M059J (cell line): Measurements from ENCODE around the gene XYLT2. TPM values are rescaled to one million over a fixed set of nuclear protein-coding genes. Genes with fewer than 3 reads are reported as not detected.
"Not testable (repeated sequence)": the region's sequence is repeated elsewhere in the genome, so short reads cannot be mapped to it uniquely, and the experiment has no call there.

Experiments
- DNase-seq: peaks from one replicate; pipeline ENCODE4 v3.0.0-alpha.2; 2012; ENCODE audit warnings: low read depth
- total RNA-seq: library from RNA; depleted of rRNA; stranded (reverse); fragments of >200 nt; shearing (Covaris generic); gene quantifications from 2 replicates; pipeline ENCODE4 v1.2.3, GENCODE V29; 2014; rRNA removed

Gene XYLT2
- total RNA-seq, 1 experiment from 2014 or later = 37.4 TPM

DNA sequence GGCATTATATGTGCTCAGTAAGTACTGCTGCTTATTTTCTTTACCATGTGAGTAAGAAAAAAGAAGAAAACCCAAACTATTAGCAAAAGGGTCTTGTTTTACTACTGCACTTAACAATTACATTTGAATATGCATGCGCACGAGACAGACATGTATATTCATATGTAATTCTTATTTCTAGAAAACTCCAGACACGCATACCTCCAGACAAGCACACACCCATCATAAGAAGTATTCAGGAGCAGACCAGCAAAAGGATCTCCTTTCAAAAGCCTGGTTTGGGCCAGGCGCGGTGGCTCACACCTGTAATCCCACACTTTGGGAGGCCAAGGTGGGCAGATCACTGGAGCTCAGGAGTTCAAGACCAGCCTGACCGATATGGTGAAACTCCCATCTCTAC, 43.6 kb downstream of the XYLT2 start:
- no peak for DNase-seq

DNA sequence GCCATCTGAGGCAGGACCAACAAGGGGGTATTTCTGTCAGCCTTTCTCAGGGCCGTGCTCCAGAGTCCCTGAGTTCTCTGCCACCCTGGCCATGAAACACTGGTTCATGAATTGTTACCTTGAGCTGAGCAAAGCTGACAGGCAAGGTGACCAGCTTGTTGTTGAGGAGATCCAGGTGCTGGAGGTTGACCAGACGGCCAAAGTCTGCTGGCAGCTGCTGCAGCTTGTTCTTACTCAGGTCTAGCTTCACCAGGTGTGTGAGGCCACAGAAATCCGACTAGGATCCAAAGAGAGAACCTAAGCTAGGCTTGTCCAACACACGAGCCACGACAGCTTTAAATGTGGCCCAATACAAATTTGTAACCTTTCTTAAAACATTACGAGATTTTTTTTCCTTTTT, 46.7 kb downstream of the XYLT2 start:
- DNase-seq = no peak

DNA sequence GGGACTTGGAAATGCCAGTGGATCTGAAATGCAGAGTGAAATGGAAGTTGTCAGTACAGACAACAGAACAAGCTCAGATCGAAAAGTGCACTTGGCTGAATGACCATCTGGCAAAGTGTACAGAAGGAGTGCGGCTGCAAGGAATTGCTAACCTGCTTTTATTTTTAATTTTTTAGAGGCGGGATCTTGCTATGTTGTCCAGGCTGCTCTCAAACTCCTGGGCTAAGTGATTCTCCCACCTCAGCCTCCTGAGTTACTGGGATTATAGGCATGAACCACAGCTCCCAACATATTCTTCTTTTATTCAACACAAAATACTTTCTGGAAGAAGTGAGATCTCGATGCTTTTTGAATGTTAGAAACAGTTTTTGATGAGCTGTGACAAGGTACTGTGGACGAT, 47.8 kb downstream of the XYLT2 start:
- no peak for DNase-seq

DNA sequence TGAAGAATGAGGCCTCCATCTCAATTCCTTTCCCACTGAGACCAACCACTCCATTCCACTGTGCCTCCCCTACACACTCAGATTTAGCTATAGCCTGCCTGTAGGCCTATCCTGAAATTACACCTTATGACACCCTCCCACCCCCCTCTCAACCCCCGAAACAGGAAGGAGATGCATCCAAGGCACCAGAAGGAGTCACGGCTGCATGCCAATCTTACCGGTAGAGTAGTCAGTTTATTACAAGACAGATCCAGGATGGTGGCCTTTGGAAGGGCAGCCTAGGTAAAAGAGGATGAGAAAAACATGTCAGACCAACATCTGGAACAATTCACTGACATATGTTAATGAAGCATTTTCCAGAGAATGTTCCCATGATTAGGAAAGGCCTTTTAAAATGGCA, 48.8 kb downstream of the XYLT2 start:
- DNase-seq = no peak

DNA sequence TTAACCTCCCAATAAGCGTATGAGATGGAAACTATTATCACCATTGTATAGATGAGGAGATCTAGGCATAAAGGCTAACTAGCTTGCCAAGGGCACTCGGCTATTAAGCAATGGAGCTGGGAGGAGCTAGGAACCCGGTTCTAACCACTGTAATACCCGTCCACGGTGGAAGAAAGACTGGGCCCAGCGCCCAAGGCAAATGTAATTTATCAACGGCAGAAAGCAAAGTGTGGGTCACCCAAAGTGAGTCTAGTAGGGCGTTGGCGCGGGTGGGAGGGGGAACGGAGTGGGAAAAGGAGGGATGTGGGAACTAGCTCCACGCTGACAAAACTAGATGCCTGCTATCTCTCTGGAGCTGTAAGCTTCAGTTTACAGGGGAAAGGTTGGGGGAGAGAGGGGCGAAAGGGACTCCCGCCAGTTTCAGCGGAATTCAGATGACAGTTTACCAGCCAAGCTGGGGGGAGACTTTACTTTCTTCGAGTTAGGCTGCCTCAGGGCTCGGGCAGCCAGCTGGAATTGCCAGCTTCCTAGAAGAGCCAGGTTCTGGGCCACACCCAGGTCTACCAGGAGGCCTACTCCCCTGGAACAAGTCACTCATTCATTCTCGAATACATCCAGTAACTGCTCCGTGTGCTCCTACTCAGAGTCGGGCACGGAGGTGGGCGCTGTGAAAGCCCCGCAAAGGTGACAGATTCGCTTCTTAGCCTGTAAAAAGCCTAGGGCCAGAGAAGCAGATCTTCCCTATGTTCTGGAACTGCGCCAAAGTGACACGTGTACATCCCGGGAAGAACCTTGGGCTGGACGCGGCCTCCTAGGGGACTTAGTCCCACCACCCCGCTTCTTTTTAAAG, 50.6 kb downstream of the XYLT2 start:
- peak; percentile 57 for DNase-seq

DNA sequence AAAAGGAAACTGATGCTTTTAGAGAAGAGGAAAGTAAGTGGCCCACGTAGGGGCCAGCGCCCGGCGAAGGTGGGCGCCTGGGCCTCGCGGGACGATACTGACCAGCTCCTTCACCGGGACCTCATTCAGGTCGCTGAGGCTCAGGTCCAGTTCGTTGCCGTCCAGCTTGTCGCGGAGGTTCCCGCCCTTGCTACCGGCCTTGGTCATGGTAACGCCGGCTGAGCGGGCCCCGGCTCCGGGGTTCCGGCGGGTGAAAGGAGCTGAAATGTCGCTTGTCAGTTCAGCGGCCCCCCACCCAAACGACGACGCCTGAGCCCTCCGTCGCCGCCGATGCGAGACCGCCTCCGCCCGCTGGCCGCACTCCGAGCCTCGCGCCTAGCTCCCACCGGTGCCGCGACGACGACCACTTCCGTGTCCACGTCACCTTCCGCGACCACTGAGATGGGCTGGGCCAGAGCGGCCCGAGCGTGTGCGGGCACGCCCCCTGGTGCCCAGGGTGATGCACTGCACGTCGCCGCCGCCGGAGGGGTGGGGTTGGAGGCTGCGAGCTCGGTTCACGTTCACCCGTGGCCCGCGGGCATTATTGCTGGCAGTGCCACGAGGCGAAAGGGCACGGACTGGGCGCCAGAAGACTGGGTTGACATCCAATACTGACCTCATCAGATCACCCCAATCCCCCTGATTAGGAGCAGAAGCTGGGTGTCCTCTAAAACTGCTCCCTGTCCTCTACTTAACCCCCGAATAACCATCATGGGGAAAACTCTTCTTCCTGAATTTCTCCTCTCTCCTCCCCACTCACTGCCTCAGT, 51.4 kb downstream of the XYLT2 start, which contains the start of gene LRRC59:
TSS of gene LRRC59 (minus strand) at position 413 of the 808 bp plus-strand sequence. CDS start at position 207, 206 bp downstream.
- DNase-seq = peak; percentile 77

DNA sequence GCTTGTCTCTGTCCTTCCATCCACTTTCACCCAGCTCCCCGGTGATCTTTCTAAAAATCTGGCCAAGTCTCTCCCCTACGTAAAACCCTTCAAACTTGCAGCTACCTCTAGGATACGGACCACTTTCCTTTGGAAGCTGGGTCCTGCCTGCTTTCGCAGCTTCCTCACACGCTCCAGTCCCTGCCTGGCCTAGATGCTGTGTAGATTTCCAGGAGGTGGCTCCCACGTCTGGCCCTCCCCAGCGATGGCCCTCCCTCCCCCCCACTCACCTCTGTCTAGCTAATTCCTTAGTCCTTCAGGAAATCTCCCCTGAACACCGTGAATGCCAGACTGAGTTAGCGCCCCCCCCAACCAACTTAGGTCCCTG, 52.0 kb downstream of the XYLT2 start:
- no peak for DNase-seq

DNA sequence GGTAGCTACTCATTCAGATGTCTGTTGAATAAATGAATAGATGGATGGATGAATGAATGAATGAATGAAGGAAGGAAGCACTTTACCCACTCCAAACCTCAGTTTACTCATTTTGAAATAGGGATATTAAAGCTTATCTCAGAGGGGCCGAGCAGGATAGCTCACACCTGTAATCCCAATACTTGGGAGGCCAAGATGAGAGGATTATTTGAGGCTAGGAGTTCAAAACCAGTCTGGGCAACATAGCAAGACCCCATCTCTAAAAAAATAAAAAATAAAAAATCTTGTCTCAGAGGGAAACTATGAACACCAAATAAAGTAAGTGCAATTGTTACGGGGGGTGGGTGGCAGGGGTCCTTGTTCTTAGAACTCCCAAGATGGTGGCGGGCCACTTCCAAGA, 52.7 kb downstream of the XYLT2 start:
- not testable (repeated sequence) for DNase-seq

DNA sequence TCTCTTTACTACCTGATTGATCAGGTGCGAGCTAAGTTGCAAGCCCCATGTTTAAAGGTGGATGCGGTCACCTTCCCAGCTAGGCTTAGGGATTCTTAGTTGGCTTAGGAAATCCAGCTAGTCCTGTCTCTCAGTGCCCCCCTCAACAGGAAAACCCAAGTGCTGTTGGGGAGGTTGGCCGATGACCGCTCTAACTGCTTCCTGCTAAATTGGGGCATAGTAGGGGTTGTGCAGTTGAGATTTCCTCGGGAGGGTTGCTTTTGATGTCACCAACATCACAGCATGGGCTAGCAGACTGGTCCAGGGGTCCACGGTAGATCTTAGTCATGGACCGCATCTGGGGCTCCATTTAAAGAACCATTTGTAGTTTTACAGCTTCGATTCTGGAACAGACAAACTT, 53.7 kb downstream of the XYLT2 start:
- DNase-seq = not testable (repeated sequence)

DNA sequence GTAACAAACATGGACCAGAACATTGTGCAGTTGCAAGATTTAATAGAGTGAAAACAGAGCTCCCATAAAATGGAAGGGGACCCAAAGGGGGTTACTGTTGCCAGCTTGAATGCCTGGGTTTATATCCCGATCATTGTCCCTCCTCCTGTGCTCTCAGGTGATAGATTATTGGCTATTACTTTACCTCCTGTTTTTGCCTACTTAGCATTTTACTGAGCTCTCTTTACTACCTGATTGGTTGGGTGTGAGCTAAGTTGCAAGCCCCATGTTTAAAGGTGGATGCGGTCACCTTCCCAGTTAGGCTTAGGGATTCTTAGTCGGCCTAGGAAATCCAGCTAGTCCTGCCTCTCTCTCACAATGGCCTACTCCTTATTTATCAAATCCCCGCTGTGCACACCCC, 59.4 kb downstream of the XYLT2 start:
- DNase-seq = not testable (repeated sequence)

DNA sequence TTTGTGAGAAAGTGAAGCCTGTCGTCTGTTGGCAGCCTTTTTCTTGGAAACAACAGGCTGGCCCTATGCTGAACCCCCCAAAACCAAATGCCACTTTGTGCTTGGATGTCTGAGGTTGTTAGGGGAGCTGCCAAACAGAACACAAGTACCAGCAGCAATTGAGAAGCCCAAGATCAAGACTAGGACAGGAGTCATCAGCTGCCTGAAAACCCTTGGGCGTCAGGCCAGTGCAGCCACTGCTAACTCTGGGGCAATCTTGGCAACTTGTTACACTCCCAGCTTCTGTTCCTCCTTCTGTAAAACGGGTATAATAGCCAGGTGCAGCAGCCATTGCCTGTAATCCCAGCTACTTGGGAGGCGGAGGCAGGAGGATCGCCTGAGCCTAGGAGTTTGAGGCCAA, 60.7 kb downstream of the XYLT2 start:
- no peak for DNase-seq

DNA sequence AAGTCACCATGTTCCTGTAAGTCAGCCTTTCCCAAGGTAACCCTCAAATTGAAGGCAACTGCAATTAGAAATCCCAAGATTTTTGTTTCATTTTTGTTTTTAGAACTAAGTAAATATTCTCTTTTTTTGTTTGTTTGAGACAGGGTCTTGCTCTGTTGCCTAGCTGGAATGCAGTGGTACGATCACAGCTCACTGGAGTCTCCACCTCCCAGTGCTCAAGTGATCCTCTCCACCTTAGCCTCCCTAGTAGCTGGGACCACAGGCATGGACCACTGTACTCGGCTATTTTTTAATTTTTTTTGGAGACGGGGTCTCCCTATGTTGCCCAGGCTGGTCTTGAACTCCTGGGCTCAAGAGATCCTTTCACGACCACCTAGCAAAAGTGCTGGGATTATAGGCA, 62.0 kb downstream of the XYLT2 start:
- no peak for DNase-seq

Other genes with a start within 250 kb of the XYLT2 start
- 0.22 and 0.49 TPM in 2 replicates for gene SAMD14, start 216.0 kb upstream of the XYLT2 start, total RNA-seq
- 14.6 and 36.1 TPM in 2 replicates for gene PPP1R9B, start 195.4 kb upstream of the XYLT2 start, total RNA-seq
- gene SGCA, start 180.1 kb upstream of the XYLT2 start, total RNA-seq = not detected in 2 replicates
- 41.9 and 81.3 TPM in 2 replicates for gene COL1A1, start 144.5 kb upstream of the XYLT2 start, total RNA-seq
- 0.99 and 5.2 TPM in 2 replicates for gene TMEM92, start 71.7 kb upstream of the XYLT2 start, total RNA-seq
- gene MRPL27, start 27.1 kb downstream of the XYLT2 start, total RNA-seq = 89.9 and 119 TPM in 2 replicates
- gene EME1, start 27.1 kb downstream of the XYLT2 start, total RNA-seq = 6.1 and 9.6 TPM in 2 replicates
- gene LRRC59, start 51.4 kb downstream of the XYLT2 start, total RNA-seq = 213 and 250 TPM in 2 replicates
- 23.4 and 29.1 TPM in 2 replicates for gene ACSF2, start 80.1 kb downstream of the XYLT2 start, total RNA-seq
- gene CHAD, start 122.8 kb downstream of the XYLT2 start, total RNA-seq = not detected in 2 replicates
- gene RSAD1, start 132.7 kb downstream of the XYLT2 start, total RNA-seq = 9.8 and 14.1 TPM in 2 replicates
- 0.12 TPM in 1 of 2 replicates, not detected in the other for gene MYCBPAP, start 162.3 kb downstream of the XYLT2 start, total RNA-seq
- gene EPN3, start 186.6 kb downstream of the XYLT2 start, total RNA-seq = 0.74 TPM in 1 of 2 replicates, not detected in the other
- gene SPATA20, start 201.0 kb downstream of the XYLT2 start, total RNA-seq = 23.1 and 60.5 TPM in 2 replicates
- gene CACNA1G, start 214.6 kb downstream of the XYLT2 start, total RNA-seq = 0.15 TPM in 1 of 2 replicates, not detected in the other